ENCODE results near the gene ZNF598.
"Not testable (repeated sequence)": the region's sequence is repeated elsewhere in the genome, so short reads cannot be mapped to it uniquely, and the experiment has no call there.

ZNF598 gene

DNA sequence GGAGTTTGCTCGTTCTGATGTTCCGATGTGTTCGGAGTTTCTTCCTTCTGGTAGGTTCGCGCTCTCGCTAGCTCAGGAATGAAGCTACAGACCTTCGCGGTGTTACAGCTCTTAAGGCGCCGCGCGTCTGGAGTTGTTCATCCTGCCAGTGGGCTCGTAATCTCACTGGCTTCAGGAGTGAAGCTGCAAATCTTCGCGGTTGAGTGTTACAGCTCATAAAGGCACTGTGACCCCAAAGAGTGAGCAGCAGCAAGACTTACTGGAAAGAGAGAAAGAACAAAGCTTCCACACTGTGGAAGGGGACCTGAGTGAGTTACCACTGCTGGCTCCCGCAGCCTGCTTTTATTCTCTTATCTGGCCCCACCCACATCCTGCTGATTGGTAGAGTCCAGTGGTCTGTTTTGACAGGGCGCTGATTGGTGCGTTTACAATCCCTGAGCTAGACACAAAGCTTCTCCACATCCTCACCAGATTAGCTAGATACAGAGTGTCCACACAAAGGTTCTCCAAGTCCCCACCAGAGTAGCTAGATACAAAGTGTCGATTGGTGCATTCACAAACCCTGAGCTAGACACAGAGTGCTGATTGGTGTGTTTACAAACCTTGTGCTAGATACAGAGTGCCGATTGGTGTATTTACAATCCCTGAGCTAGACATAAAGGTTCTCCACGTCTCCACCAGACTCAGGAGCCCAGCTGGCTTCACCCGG is 52.0 kb downstream of the ZNF598 start:
- FAIRE-seq, result not testable (repeated sequence)

DNA sequence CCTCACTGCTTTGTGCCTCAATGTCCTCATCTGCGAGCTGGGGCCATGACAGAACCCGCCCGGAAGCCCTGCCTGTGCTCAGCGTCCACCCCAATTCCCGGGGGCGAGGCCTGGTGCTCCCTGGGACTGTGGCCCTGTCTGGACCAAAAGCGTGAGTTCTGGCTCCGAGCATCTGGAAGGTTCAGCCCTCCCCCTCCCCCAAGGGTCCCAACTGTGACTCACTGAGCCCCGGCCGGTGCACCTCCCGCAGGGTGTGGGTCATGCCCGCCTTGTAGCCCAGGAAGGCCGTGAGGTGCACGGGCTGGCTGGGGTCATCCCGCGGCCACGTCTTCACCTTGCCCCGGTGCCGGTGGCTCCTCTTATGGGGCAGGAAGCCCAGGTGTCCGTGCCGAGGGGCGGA is 55.9 kb downstream of the ZNF598 start:
- no peak for FAIRE-seq

DNA sequence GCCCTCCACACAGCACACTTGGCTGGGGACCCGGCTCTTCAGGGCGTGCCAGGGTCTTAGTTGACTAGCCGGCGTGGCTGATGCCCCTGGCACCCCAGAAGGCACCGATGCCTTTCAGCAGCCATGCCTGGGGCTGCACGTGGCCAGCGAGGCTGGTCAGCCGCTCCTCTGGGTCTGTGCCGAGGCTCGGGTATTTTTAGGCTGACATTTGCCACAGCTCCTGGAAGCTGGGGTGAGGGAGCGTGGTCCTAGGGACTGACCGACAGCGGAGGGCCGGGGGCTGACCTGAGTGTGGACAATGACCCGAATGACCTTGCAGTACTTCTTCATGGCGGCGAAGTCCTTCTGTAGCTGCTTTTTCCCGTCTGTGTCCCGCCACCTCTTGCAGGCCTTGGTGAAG is 59.1 kb downstream of the ZNF598 start:
- no peak for FAIRE-seq

DNA sequence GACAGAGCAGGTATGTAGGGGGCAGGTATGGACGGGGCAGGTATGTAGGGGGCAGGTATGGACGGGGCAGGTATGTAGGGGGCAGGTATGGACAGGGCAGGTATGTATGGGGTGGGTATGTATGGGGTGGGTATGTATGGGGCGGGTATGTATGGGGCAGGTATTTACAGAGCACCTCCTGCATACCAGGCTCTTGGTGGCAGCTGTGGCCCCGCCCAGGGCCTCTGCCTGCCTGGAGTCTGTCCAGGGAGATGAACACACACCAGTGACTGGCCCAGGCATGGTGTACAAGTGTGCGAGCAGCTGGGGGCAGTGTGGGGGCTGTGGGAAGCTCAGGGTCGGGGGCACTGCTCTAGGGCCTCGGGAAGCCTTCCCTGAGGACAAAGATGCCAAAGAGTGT is 59.6 kb downstream of the ZNF598 start:
- no peak for FAIRE-seq

DNA sequence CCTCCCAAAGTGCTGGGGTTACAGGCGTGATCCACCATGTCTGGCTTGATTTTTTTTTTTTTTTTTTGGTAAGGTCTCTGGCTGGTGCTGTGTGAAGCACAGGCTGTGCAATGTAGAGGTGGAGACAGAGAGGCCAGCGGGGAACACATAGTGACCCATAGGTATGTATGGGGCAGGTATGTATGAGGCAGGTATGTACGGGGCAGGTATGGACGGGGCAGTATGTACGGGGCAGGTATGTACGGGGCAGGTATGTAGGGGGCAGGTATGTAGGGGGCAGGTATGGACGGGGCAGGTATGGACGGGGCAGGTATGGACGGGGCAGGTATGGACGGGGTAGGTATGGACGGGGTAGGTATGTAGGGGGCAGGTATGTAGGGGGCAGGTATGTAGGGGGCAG is 60.1 kb downstream of the ZNF598 start:
- no peak for FAIRE-seq

All from A204.1 (cell line).